ENCODE results near the gene GNG2. TPM values are rescaled to one million over a fixed set of nuclear protein-coding genes. Genes with fewer than 3 reads are reported as not detected.

GNG2 gene
- total and polyA plus RNA-seq, 2 donors (not counting 1 experiment from before 2014, with no cell fraction given) = 21.1 to 21.5 TPM

GRCh38 chr14:52005625-52006024 lies 145.2 kb downstream of the GNG2 start:
- Histone ChIP-seq H3K79me2 (ENCODE audit: control insufficient read depth, insufficient read depth, low read length) (peaks cover 8% of the 10 kb centered on the region), H3K27me3 (ENCODE audit: control insufficient read depth, insufficient read depth, low read length) (no peaks in the 10 kb centered on the region), H3K9ac (ENCODE audit: insufficient read depth, low read length) (no peak overlapping the region), H3K4me2 (ENCODE audit: extremely low read depth, insufficient read depth, low read length) (no peak overlapping the region), H3K4me3 (replicated peaks in 1 of 4; ENCODE audit: control extremely low read depth in 1 of 4, insufficient read depth in 1 of 4, low read depth in 3 of 4, low read length in 4 of 4) (no peak overlapping the region), H3K9me3 (ENCODE audit: control insufficient read depth, insufficient read depth, low read depth, low read length) (no peaks in the 10 kb centered on the region), H4K20me1 (ENCODE audit: control insufficient read depth, extremely low read depth, insufficient read depth, low read length) (no peaks in the 10 kb centered on the region), H3K36me3 (ENCODE audit: control insufficient read depth, insufficient read depth, low read length) (peaks cover 36% of the 10 kb centered on the region), H2AFZ (ENCODE audit: low read length) (no peak overlapping the region), H3K4me1 (ENCODE audit: control insufficient read depth, extremely low read depth, insufficient read depth, low read length) (peaks cover 4% of the 10 kb centered on the region), H3K27ac (ENCODE audit: insufficient read depth, low read length) (no peak overlapping the region)
- TF ChIP-seq EZH2 (IDR thresholded peaks at IDR 0.05; ENCODE audit: low read length, missing control alignments) = no peak
- DNase-seq (ENCODE audit: low read depth in 2 of 2) = no peak

DNA sequence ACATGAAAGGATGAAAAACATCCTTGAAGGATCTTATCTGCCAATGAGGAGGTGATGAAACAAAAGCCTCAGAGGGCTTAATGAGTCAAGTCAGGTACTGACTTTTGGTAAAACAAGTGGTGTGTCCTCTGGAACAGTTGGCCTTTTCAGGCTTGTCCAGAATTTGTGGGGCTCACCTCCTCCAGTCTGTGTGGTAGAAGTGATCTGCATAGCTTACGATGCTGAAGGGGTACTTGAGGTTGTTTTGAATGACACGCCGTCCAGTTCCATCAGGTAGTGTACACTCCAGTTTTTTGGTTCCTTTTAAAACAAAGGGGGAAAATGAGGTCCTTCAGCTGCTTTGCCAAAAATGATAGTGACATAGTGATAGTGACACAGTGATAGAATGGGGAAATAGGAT lies 145.9 kb downstream of the GNG2 start:
- peaks cover 38% of the 10 kb centered on the region for H3K36me3 ChIP-seq (ENCODE audit: control insufficient read depth, insufficient read depth, low read length)
- H3K4me3 ChIP-seq (replicated peaks in 1 of 4; ENCODE audit: control extremely low read depth in 1 of 4, insufficient read depth in 1 of 4, low read depth in 3 of 4, low read length in 4 of 4) = no peak overlapping the region
- H3K79me2 ChIP-seq (ENCODE audit: control insufficient read depth, insufficient read depth, low read length) = peaks cover 7% of the 10 kb centered on the region
- no peaks in the 10 kb centered on the region for H3K9me3 ChIP-seq (ENCODE audit: control insufficient read depth, insufficient read depth, low read depth, low read length)
- no peak for DNase-seq (ENCODE audit: low read depth in 2 of 2)
- H3K4me1 ChIP-seq (ENCODE audit: control insufficient read depth, extremely low read depth, insufficient read depth, low read length) = peaks cover 2% of the 10 kb centered on the region
- no peak overlapping the region for H3K9ac ChIP-seq (ENCODE audit: insufficient read depth, low read length)
- no peaks in the 10 kb centered on the region for H3K27me3 ChIP-seq (ENCODE audit: control insufficient read depth, insufficient read depth, low read length)
- TF ChIP-seq EZH2 (IDR thresholded peaks at IDR 0.05; ENCODE audit: low read length, missing control alignments) (no peak), CTCF (conservative IDR thresholded peaks at IDR 0.05 in 1 of 2, IDR thresholded peaks at IDR 0.05 in 1 of 2; ENCODE audit: low read depth in 1 of 2, low read length in 2 of 2) (no peak)
- H4K20me1 ChIP-seq (ENCODE audit: control insufficient read depth, extremely low read depth, insufficient read depth, low read length) = no peaks in the 10 kb centered on the region
- no peak overlapping the region for H2AFZ ChIP-seq (ENCODE audit: low read length)
- H3K4me2 ChIP-seq (ENCODE audit: extremely low read depth, insufficient read depth, low read length) = no peak overlapping the region
- H3K27ac ChIP-seq (ENCODE audit: insufficient read depth, low read length) = no peak overlapping the region

- Histone ChIP-seq H3K36me3 (ENCODE audit: control insufficient read depth, insufficient read depth, low read length) (peaks cover 38% of the 10 kb centered on the region), H3K4me3 (replicated peaks in 1 of 4; ENCODE audit: control extremely low read depth in 1 of 4, insufficient read depth in 1 of 4, low read depth in 3 of 4, low read length in 4 of 4) (no peak overlapping the region)
Observed at GRCh38 chr14:52007211-52007610, 146.8 kb downstream of the GNG2 start.

More at GRCh38 chr14:52007211-52007610, 146.8 kb downstream of the GNG2 start:
- H3K27ac ChIP-seq (ENCODE audit: insufficient read depth, low read length) = no peak overlapping the region
- no peaks in the 10 kb centered on the region for H4K20me1 ChIP-seq (ENCODE audit: control insufficient read depth, extremely low read depth, insufficient read depth, low read length)
- H3K9ac ChIP-seq (ENCODE audit: insufficient read depth, low read length) = no peak overlapping the region
- no peaks in the 10 kb centered on the region for H3K9me3 ChIP-seq (ENCODE audit: control insufficient read depth, insufficient read depth, low read depth, low read length)
- H2AFZ ChIP-seq (ENCODE audit: low read length) = no peak overlapping the region
- no peak for DNase-seq (ENCODE audit: low read depth in 2 of 2)
- peaks cover 2% of the 10 kb centered on the region for H3K4me1 ChIP-seq (ENCODE audit: control insufficient read depth, extremely low read depth, insufficient read depth, low read length)
- H3K27me3 ChIP-seq (ENCODE audit: control insufficient read depth, insufficient read depth, low read length) = no peaks in the 10 kb centered on the region
- H3K4me2 ChIP-seq (ENCODE audit: extremely low read depth, insufficient read depth, low read length) = no peak overlapping the region
- peaks cover 7% of the 10 kb centered on the region for H3K79me2 ChIP-seq (ENCODE audit: control insufficient read depth, insufficient read depth, low read length)
- TF ChIP-seq CTCF (conservative IDR thresholded peaks at IDR 0.05 in 1 of 2, IDR thresholded peaks at IDR 0.05 in 1 of 2; ENCODE audit: low read depth in 1 of 2, low read length in 2 of 2) = no peak
- TF ChIP-seq EZH2 (IDR thresholded peaks at IDR 0.05; ENCODE audit: low read length, missing control alignments) = no peak
